H1 (cell line): Measurements from ENCODE around the gene RPL3.

ENCODE experiments used
- BCL11A ChIP-seq, 2 experiments: IDR thresholded peaks; one replicate each; pipeline ENCODE4 v1.6.1; 2011; ENCODE audit warnings: low read depth in 2 of 2, low read length in 2 of 2, mild to moderate bottlenecking in 2 of 2
- CBX5 ChIP-seq: fragments of 300-800, 300-1000 bp; sonication (generic); IDR thresholded peaks from 2 replicates; pipeline ENCODE4 v1.7.1; 2016; ENCODE audit warnings: antibody characterized with exemption, low read length, low read depth
- CTCF ChIP-seq, 3 experiments: IDR thresholded peaks; 1 replicate in 2 of 3; 2 replicates in 1 of 3; pipeline versions ENCODE4 v1.5.1 to v1.6.1; 2011; ENCODE audit warnings: low read length in 3 of 3, mild to moderate bottlenecking in 3 of 3, inconsistent platforms in 2 of 3, low read depth in 1 of 3, moderate library complexity in 1 of 3; ENCODE audit not compliant: insufficient read depth in 1 of 3; ENCODE audit errors: control extremely low read depth in 1 of 3
- EZH2 ChIP-seq: fragments of 200-600 bp; sonication (generic); IDR thresholded peaks from 2 replicates; pipeline ENCODE4 v1.7.1; 2012; ENCODE audit warnings: low read depth, mild to moderate bottlenecking, moderate library complexity, low read length, inconsistent platforms; ENCODE audit not compliant: severe bottlenecking
- JUN ChIP-seq: IDR thresholded peaks from 2 replicates; pipeline ENCODE4 v1.6.1; 2011; ENCODE audit warnings: low read depth, mild to moderate bottlenecking, improper control_type of control experiment, low read length
- NRF1 ChIP-seq: IDR thresholded peaks from 2 replicates; pipeline ENCODE4 v1.6.1; 2011; ENCODE audit warnings: mild to moderate bottlenecking, low read depth, low read length, improper control_type of control experiment
- SAP30 ChIP-seq: fragments of 300-600 bp; sonication (generic); IDR thresholded peaks from 2 replicates; pipeline ENCODE4 v1.7.1; 2012; ENCODE audit warnings: low read length, moderate library complexity, mild to moderate bottlenecking, inconsistent platforms; ENCODE audit not compliant: insufficient read depth, insufficient replicate concordance
- TAF1 ChIP-seq: IDR thresholded peaks from 2 replicates; pipeline ENCODE4 v1.6.1; 2011; ENCODE audit warnings: mild to moderate bottlenecking, low read depth, low read length

GRCh38 chr22:39369186-39369585, 49.8 kb upstream of the RPL3 start:
- TF ChIP-seq CTCF (IDR thresholded peaks at IDR 0.05; ENCODE audit: control extremely low read depth in 1 of 3, insufficient read depth in 1 of 3, low read depth in 1 of 3, low read length in 3 of 3): no peak
- TF ChIP-seq CBX5: no peak
- TF ChIP-seq EZH2: no peak
- TF ChIP-seq SAP30: no peak
- no peak for TF ChIP-seq NRF1
- TF ChIP-seq TAF1: no peak
- no peak for TF ChIP-seq BCL11A (IDR thresholded peaks at IDR 0.05; ENCODE audit: low read depth in 2 of 2, low read length in 2 of 2)
- no peak for TF ChIP-seq JUN
